NCI-H345 treated with DMSO at 0.1 percent for 48 hours (cell line): ENCODE results near the gene ILF2.
A peak's percentile ranks its signal among the peaks of the same experiment; 100 is the strongest.
"Not testable (repeated sequence)": the region's sequence is repeated elsewhere in the genome, so short reads cannot be mapped to it uniquely, and the experiment has no call there.

Experiments
- DNase-seq: peaks from one replicate; lab custom pipeline; 2025; ENCODE audit not compliant: unreplicated experiment; lab: John Stamatoyannopoulos, UW

Gene ILF2

DNA sequence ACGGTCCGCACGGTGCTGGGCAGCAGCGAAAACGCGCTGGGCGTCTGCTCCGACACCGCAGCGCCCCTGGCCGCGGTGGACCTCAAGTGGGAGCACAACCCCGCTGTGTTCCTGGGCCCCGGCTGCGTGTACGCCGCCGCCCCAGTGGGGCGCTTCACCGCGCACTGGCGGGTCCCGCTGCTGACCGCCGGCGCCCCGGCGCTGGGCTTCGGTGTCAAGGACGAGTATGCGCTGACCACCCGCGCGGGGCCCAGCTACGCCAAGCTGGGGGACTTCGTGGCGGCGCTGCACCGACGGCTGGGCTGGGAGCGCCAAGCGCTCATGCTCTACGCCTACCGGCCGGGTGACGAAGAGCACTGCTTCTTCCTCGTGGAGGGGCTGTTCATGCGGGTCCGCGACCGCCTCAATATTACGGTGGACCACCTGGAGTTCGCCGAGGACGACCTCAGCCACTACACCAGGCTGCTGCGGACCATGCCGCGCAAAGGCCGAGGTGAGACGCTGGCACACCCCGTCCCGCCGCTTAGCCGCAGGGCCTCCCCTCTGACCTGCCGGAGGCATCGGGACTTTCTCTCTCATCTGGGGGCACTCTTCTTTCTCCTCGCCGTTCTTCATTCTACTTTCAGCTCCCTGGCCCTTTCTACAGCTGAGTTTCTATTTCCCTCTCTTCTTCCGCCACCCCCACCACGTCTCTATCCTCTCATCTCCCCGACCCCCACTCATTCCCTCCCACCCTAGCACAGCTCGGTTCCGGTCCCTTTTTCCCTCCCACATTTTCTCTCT is 8.7 kb upstream of the ILF2 start:
- no peak for DNase-seq

- peak; percentile 40 for DNase-seq
Measured at GRCh38 chr1:153678519-153679336, 7.9 kb upstream of the ILF2 start, which contains the start of gene NPR1. TSS of gene NPR1 (plus strand) at chr1:153678688. CDS start at chr1:153679109, 421 bp downstream.

DNA sequence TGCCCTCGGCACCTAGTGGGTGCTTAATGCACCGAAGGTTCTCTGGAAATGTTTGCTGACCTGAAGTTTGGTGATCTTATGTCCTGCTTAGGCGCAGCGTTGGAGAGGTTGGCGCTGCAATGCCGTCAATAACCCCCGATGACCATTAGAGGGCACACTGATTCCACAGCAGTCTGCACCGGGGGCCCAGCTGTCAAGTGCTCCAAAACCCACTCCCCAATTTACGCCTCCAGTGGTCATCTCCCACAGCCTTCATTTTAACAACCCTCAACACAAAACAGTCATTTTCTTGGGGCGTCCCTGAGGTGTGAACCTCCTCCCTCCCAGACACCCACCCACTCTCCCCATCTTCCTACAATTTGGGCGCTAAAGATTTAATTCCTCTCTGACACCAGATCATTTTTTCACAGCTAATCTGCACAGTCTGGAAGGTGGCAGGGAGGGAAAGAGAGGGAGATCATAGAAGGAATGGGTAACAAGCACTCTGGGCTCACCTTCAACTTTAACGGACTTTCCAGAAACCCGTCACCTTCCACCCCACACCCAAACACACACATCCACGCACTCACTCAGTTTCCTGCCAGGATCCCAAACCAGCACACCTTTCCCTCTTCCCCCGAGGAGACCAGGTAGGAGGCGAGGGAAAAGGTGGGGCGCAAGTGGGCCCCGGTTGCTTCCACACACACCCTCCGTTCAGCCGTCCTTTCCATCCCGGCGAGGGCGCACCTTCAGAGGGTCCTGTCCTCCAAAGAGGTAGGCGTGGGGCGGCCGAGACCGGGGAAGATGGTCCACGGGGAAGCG is 7.1 kb upstream of the ILF2 start:
- DNase-seq = peak; percentile 83

DNA sequence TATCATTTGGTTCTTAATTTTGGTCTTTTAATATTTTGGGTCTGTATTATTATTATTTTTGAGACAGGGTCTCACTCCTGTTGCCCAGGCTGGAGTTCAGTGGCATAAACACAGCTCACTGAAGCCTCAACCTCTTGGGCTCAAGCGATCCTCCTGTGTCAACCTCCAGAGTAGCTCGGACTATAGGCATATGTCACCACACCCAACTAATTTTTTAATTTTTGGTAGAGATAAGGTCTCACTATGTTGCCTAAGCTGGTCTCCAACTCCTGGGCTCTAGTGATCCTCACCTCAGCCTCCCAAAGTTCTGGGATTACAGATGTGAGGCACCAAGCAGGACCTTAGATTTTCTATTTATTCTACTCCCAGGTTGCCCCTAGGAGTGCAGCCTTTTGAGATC is 2.7 kb upstream of the ILF2 start:
- no peak for DNase-seq

DNA sequence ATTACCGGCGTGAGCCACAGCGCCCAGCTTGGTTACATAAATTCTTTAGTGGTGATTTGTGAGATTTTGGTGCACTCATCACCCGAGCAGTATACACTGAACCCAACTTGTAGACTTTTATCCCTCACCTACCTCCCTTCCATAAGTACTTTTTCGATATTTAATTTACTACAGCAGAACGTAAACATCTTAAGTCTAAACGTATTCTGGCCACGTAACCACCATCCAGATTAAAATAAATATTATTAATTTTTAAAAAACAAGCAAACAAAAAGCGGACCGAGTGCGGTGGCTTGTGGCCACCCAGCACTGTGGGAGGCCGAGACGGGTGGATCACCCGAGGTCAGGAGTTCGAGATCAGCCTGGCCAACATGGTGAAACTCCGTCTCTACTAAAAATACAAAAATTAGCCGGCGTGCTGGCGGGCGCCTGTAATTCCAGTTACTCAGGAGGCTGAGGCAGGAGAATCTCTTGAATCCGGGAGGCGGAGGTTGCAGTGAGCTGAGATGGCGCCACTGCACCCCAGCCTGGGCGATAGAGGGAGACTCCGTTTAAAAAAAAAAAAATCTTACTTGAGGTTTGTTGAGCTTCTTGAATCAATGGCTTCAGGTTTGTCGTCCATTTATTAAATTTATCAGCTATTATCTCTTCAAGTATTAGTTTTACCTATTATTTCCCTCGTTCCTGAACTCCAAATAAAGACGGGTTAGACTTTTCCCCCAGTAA is 998 bp upstream of the ILF2 start:
- peak; percentile 87 for DNase-seq

- DNase-seq = no peak
Measured at GRCh38 chr1:153670257-153670858, 435 bp downstream of the ILF2 start.

- no peak for DNase-seq
Measured at GRCh38 chr1:153669606-153670005, 1.2 kb downstream of the ILF2 start.

GRCh38 chr1:153668672-153669071 is 2.1 kb downstream of the ILF2 start:
- not testable (repeated sequence) for DNase-seq

GRCh38 chr1:153667439-153667838 is 3.4 kb downstream of the ILF2 start:
- DNase-seq = no peak

DNA sequence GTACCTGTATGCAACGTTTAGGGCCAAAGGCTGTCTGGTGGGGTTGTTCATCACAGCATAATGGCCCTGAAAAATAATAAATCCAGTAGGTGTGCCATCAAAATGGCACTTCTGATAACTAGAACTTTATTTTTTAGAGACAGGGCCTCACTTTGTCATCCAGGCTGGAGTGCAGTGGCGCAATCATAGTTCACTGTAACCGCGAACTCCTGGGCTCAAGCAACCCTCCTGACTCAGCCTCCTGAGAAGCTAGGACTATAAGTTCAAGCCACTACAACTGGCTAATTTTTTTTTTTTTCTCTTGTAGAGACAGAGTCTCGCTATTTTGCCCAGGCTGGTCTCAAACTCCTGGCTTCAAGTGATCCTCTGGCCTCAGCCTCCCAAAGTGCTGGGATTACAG is 7.6 kb downstream of the ILF2 start:
- DNase-seq = no peak

DNA sequence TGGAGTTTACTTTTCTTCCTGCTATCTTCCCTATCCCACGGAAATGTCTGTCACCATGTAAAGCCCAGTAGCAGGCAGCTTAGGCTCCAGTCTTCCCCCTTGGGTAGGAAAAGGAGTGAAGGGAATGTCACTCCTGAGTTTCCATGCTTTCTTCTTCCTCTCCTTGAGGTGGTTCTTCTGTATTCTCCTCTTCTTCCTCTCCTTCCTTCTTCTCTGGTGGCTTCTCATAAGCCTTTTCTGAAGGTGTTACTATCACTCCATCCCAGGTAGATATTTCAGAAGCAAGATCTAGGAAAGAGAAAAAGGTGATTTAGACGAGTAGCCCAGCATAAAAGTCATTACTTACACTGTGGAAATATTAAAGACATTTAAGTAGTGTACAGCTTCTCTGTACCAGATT is 8.5 kb downstream of the ILF2 start:
- no peak for DNase-seq

DNA sequence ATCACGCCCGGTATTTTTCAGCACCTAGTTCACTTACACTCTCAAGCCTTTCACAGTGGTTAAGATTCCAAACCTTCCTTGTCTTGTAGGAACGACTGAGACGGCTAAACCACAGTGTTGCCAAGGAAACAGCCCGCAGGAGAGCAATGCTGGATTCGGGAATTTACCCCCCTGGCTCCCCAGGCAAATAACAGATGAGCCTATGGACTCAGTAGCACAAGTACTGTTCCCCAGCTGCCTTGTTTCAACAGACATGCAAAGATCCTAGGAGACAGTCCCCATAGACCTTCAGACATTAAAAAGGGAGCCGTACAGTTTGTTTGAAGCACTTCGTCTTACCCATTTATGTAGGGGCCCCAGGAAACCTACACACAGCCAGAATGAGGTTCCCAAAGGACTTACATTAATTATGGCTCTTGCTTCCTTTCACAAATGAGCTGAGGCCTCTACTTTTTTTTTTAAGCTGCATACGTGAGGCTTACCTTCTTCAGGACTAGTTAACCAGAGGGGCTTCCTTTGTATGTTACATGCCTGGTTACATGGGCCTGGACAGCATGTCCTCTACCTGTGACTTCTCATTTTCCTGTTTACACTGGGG is 9.6 kb downstream of the ILF2 start:
- no peak for DNase-seq

DNA sequence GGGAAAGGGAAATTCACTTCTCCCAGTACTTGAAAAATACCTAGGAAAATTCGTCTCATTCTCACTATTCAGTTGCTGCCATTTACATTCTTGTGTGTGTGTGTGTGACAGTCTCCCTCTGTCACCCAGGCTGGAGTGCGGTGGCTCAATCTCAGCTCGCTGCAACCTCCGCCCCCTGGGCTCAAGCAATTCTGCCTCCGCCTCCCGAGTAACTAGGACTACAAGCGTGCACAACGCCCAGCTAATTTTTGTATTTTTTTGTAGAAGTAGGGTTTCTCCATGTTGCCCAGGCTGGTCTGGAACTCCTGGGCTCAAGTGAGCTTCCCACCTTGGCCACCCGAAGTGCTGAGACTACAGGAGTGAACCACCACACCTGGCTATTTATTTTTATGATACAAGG is 11.1 kb downstream of the ILF2 start:
- DNase-seq = no peak

DNA sequence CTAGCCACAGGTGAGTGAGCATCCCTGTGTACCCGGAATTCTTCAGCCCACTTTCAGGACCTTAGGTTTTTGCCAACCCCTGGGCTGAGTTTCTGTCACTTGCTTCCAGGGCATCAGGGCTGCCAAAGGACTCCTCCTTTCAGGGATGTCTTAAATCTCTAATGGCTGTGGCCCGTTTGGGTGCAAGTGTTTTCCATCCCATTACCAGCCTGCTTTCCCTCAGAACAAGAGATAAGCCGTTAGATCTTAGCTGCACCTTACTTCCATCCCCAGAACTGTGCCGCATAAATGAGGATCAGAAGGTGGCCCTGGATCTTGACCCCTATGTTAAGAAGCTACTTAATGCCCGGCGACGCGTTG is 11.6 kb downstream of the ILF2 start:
- DNase-seq = no peak

DNA sequence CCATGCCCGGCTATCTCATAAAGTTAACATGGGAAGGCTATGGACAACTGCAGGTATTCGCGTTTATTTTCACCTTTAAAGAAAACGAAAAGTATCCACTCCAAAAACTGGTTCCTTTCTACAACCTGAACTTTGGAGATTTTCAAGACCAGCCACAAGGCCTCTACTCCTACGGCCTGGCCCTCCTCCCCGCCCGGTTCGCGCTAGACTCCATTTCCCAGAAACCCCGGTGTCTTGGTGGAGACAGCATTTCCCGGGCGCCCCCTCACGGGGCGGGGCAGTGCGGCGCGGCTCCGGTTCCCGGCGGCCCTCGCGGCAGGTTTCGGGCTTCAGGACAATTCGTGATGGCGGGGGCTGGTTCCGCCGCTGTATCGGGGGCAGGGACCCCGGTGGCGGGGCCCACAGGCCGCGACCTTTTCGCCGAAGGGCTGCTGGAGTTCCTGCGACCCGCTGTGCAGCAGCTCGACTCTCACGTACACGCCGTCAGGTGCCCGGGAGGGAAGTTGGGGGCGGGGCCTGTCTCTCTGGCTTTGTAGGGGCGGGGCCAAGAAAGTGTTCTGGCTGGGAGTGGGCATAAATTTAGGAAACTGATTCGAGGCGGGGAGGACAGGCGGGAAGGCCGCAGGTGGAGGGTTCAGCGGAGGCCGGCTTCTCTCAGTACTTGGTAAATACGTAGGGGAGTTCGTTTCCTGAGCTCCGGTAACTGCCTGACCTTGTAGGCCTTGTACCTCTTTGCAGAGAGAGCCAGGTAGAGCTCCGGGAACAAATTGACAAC is 12.2 kb downstream of the ILF2 start, which contains the start of gene SNAPIN:
TSS of gene SNAPIN (plus strand) at position 304 of the 775 bp plus-strand sequence. CDS start at position 345, 41 bp downstream.
- peak; percentile 97 for DNase-seq

GRCh38 chr1:153655333-153655732 is 15.5 kb downstream of the ILF2 start:
- DNase-seq = no peak

GRCh38 chr1:153652805-153653500 is 17.8 kb downstream of the ILF2 start:
- DNase-seq = no peak

GRCh38 chr1:153651771-153652170 is 19.0 kb downstream of the ILF2 start:
- no peak for DNase-seq

GRCh38 chr1:153649863-153650235 is 20.9 kb downstream of the ILF2 start:
- no peak for DNase-seq
